GM12878 (cell line): Measurements from ENCODE around the gene KCNV2. TPM values are rescaled to one million over a fixed set of nuclear protein-coding genes. Genes with fewer than 3 reads are reported as not detected.

ENCODE experiments used
- CBFB ChIP-seq: IDR thresholded peaks from 2 replicates; pipeline ENCODE4 v1.6.1; 2016; ENCODE audit warnings: antibody characterized with exemption, low read depth
- CREM ChIP-seq: IDR thresholded peaks from 2 replicates; pipeline ENCODE4 v1.6.1; 2014; ENCODE audit warnings: antibody characterized with exemption, low read depth
- CTCF ChIP-seq, 3 experiments: IDR thresholded peaks in 2 of 3; conservative IDR thresholded peaks in 1 of 3; 2 replicates each; pipeline ENCODE4 v1.5.1; 2011; ENCODE audit warnings: low read depth in 3 of 3, low read length in 3 of 3, mild to moderate bottlenecking in 3 of 3, control low read depth in 2 of 3, moderate library complexity in 2 of 3, inconsistent platforms in 1 of 3, mixed read lengths in 1 of 3; ENCODE audit not compliant: control insufficient read depth in 2 of 3, insufficient read depth in 1 of 3; ENCODE audit errors: extremely low read depth in 1 of 3
- CUX1 ChIP-seq: IDR thresholded peaks from 2 replicates; pipeline ENCODE4 v1.6.1; 2012; ENCODE audit warnings: improper control_type of control experiment, low read depth, low read length; ENCODE audit not compliant: insufficient replicate concordance
- E4F1 ChIP-seq: fragments of 450-650 bp; IDR thresholded peaks from 2 replicates; pipeline ENCODE4 v1.6.1; 2018; ENCODE audit warnings: borderline replicate concordance, mild to moderate bottlenecking; ENCODE audit not compliant: partially characterized antibody
- HCFC1 ChIP-seq: fragments of 150-350 bp; IDR thresholded peaks from 2 replicates; pipeline ENCODE4 v1.6.1; 2014; ENCODE audit warnings: low read length
- KAT2A ChIP-seq: conservative IDR thresholded peaks from 2 replicates; pipeline ENCODE4 v1.6.1; 2011; ENCODE audit warnings: low read depth, low read length; ENCODE audit not compliant: control insufficient read depth
- NFYA ChIP-seq: IDR thresholded peaks from 2 replicates; pipeline ENCODE4 v1.6.1; 2011; ENCODE audit warnings: low read depth, mild to moderate bottlenecking, low read length, improper control_type of control experiment, borderline replicate concordance
- NRF1 ChIP-seq: conservative IDR thresholded peaks from 2 replicates; pipeline ENCODE4 v1.6.1; 2011; ENCODE audit warnings: mild to moderate bottlenecking, low read depth, low read length, improper control_type of control experiment
- PBX3 ChIP-seq: IDR thresholded peaks from 2 replicates; pipeline ENCODE4 v1.6.1; 2011; ENCODE audit warnings: mild to moderate bottlenecking, low read depth, low read length, moderate library complexity; ENCODE audit not compliant: insufficient replicate concordance
- RAD51 ChIP-seq: fragments of 450-650 bp; IDR thresholded peaks from 2 replicates; pipeline ENCODE4 v1.6.1; 2016; ENCODE audit warnings: moderate library complexity, mild to moderate bottlenecking, inconsistent platforms
- RB1 ChIP-seq: fragments of 450-650 bp; formaldehyde crosslinking; IDR thresholded peaks from 2 replicates; pipeline ENCODE4 v1.6.1; 2017; ENCODE audit warnings: mild to moderate bottlenecking, borderline replicate concordance
- RUNX3 ChIP-seq: IDR thresholded peaks from 2 replicates; pipeline ENCODE4 v1.6.1; 2012; ENCODE audit warnings: low read length, inconsistent platforms
- SMAD5 ChIP-seq: IDR thresholded peaks from 2 replicates; pipeline ENCODE4 v1.6.1; 2016; ENCODE audit warnings: antibody characterized with exemption, low read depth
- SREBF2 ChIP-seq: IDR thresholded peaks from 2 replicates; pipeline ENCODE4 v1.6.1; 2012; ENCODE audit warnings: mild to moderate bottlenecking, low read length
- TBL1XR1 ChIP-seq: IDR thresholded peaks from 2 replicates; pipeline ENCODE4 v1.6.1; 2012; ENCODE audit warnings: low read depth, low read length, improper control_type of control experiment
- TCF3 ChIP-seq: IDR thresholded peaks from 2 replicates; pipeline ENCODE4 v1.6.1; 2012; ENCODE audit warnings: low read depth, mild to moderate bottlenecking, low read length, borderline replicate concordance; ENCODE audit not compliant: insufficient read depth
- ZNF217 ChIP-seq: fragments of 450-650 bp; IDR thresholded peaks from 2 replicates; pipeline ENCODE4 v1.6.1; 2017; ENCODE audit warnings: antibody characterized with exemption, mild to moderate bottlenecking
- ZNF24 ChIP-seq: fragments of 450-650 bp; IDR thresholded peaks from 2 replicates; pipeline ENCODE4 v1.6.1; 2017; ENCODE audit warnings: antibody characterized with exemption, mild to moderate bottlenecking
- polyA plus RNA-seq, 11 experiments: library from polyadenylated mRNA; depleted of rRNA in 4 of 11; unstranded in 6 of 11; stranded (reverse) in 5 of 11; fragments of >200 nt; fragmentation: Nextera tagmentation in 4 of 11; fragmentation: Illumina TruSeq in 1 of 11; extraction: Ambion mirVana in 4 of 11; extraction: Trizol in 1 of 11; gene quantifications; 1 replicate in 1 of 11; 2 replicates in 10 of 11; pipeline versions ENCODE4 v1.2.1 to v1.2.3, GENCODE V29; 2011 to 2016; ENCODE audit warnings: inconsistent platforms in 2 of 11, missing spikeins in 2 of 11, low read depth in 1 of 11
- total RNA-seq, 4 experiments: library from RNA; depleted of rRNA in 3 of 4; stranded (reverse); fragments of >200 nt in 3 of 4; fragmentation: Illumina TruSeq in 1 of 4; extraction: Trizol in 1 of 4; gene quantifications; 2 replicates each; pipeline versions ENCODE4 v1.2.1 to v1.2.3, GENCODE V29; 2013 to 2021

The KCNV2 gene
- total and polyA plus RNA-seq, 10 of the 15 experiments (the other 5 are each of a cell fraction or from before 2014, with no cell fraction given): 0.04 to 0.37 (median 0.09) TPM; not detected in 4

- peak; percentile 81 to 90 (median 87) for TF ChIP-seq CTCF (IDR thresholded peaks at IDR 0.05 in 2 of 3, conservative IDR thresholded peaks at IDR 0.05 in 1 of 3; ENCODE audit: control insufficient read depth in 2 of 3, extremely low read depth in 1 of 3, insufficient read depth in 1 of 3, low read depth in 3 of 3, low read length in 3 of 3)
- no peak for TF ChIP-seq NFYA
- TF ChIP-seq RB1: peak; percentile 63; the same call in 1 of the 2 replicates
- no peak for TF ChIP-seq ZNF217
- no peak for TF ChIP-seq KAT2A
- no peak for TF ChIP-seq E4F1
- TF ChIP-seq SMAD5: no peak
- TF ChIP-seq PBX3: peak; percentile 83
- peak; percentile 52 for TF ChIP-seq CUX1
- no peak for TF ChIP-seq CBFB
- TF ChIP-seq TBL1XR1: no peak
- no peak for TF ChIP-seq SREBF2
- peak; percentile 20; the same call in 1 of the 2 replicates for TF ChIP-seq CREM
- TF ChIP-seq HCFC1: no peak
- no peak for TF ChIP-seq RAD51
- TF ChIP-seq TCF3: no peak
- TF ChIP-seq RUNX3: peak; percentile 40; the same call in 1 of the 2 replicates
- TF ChIP-seq ZNF24: no peak
- TF ChIP-seq NRF1: no peak
These were observed 10.8 kb downstream of the KCNV2 start (continued) for GRCh38 chr9:2727966-2728613.
